Fibroblast of skin of scalp (primary cell): ENCODE data around the gene PSMB8.

ENCODE experiments used
- DNase-seq: peaks from one replicate; pipeline ENCODE4 v3.0.0-alpha.2; 2013

PSMB8 gene

DNA sequence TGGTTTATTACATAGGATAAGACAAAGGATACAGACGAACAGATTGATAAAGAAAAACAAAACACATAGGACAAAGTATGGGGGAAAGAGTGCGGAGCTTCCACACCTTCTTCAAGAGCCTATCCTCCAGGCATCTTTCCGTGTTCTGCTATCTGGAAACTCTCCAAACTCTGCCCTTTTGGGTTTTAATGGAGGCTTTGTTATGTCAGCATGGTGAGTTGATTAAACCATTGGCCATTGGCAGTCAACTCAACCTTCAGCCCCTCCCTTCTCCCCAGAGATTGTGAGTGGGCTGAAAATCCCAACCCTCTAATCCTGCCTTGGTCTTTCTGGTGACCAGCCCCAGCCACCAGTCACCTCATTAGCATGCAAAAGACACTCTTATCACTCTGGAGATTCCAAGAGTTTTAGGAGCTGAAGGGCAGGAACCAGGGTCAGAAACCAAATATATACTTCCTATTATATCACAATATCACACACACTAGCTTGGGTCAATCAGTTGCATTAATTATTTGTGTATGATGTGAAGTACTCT is 50.9 kb downstream of the PSMB8 start:
- no peak for DNase-seq
